ENCODE measurements around the gene ZNF761. TPM values are rescaled to one million over a fixed set of nuclear protein-coding genes. Genes with fewer than 3 reads are reported as not detected.
"Not testable (repeated sequence)": the region's sequence is repeated elsewhere in the genome, so short reads cannot be mapped to it uniquely, and the experiment has no call there.

The ZNF761 gene
- total and polyA plus RNA-seq, 12 donors, result 5.8 to 22.0 (median 10.9) TPM

- TF ChIP-seq CTCF (IDR thresholded peaks at IDR 0.05), result peak in 4 of 6 experiments; percentile 12 to 36 (median 28)
- H3K36me3 ChIP-seq (replicated peaks in 1 of 2); H3K9me3 ChIP-seq (replicated peaks in 1 of 3); H3K27me3 ChIP-seq; intact Hi-C loops (cut with DNase I); H3K4me1 ChIP-seq (replicated peaks in 1 of 2): not testable (repeated sequence)
- peak in 2 of 7 donors; percentile 32 to 38 for DNase-seq
- 8 to 10% (median 10%) methylated on average over 11 to 12 of the region's 13 CpGs for WGBS, 4 donors
- peak overlapping the region in 1 of 4 donors; percentile 41 for H3K4me3 ChIP-seq
- peak overlapping the region in 2 of 5 donors; percentile 69 to 82 for H3K27ac ChIP-seq
Observed at GRCh38 chr19:53504365-53504703, 72.5 kb downstream of the ZNF761 start.

- Histone ChIP-seq H3K27ac (peak overlapping the region in 2 of 5 donors; percentile 69 to 82), H3K36me3 (replicated peaks in 1 of 2) (no peaks in the 10 kb centered on the region), H3K27me3 (no peaks in the 10 kb centered on the region), H3K9me3 (replicated peaks in 1 of 3) (no peaks in the 10 kb centered on the region), H3K4me3 (peak overlapping the region in 1 of 4 donors; percentile 41), H3K4me1 (replicated peaks in 1 of 2) (peaks cover 0 to 4% of the 10 kb centered on the region in 2 donors)
- intact Hi-C loops (cut with DNase I), result no loop called here
- 19 to 27% (median 22%) methylated on average over 7 of the region's 7 CpGs for WGBS, 4 donors
- peak in 5 of 7 donors; percentile 24 to 64 (median 34) for DNase-seq
- TF ChIP-seq CTCF (IDR thresholded peaks at IDR 0.05) (no peak), POLR2A (IDR thresholded peaks at IDR 0.05) (no peak)
Observed at GRCh38 chr19:53504885-53505284, 73.1 kb downstream of the ZNF761 start.

GRCh38 chr19:53506728-53507127 is 74.9 kb downstream of the ZNF761 start:
- 60 to 70% (median 67%) methylated on average over 7 to 8 of the region's 8 CpGs for WGBS, 4 donors
- Histone ChIP-seq H3K4me1 (replicated peaks in 1 of 2) (peaks cover 0 to 4% of the 10 kb centered on the region in 2 donors), H3K27me3 (no peaks in the 10 kb centered on the region), H3K4me3 (no peak overlapping the region), H3K27ac (no peak overlapping the region), H3K36me3 (replicated peaks in 1 of 2) (no peaks in the 10 kb centered on the region), H3K9me3 (replicated peaks in 1 of 3) (no peaks in the 10 kb centered on the region)
- intact Hi-C loops (cut with DNase I), result no loop called here
- DNase-seq, result no peak
- TF ChIP-seq CTCF (IDR thresholded peaks at IDR 0.05) (no peak), POLR2A (IDR thresholded peaks at IDR 0.05) (no peak)

Small RNAs within 50 kb of the gene (small RNA-seq; reads per million reads assigned to genes)
- 0 reads per million in 2 donors for gene RPL39P36

Other genes with a start within 250 kb of the ZNF761 start
- 1 to 10 TPM; 1.2 to 9.3 (median 5.0) TPM for gene ZNF665, start 238.6 kb upstream of the ZNF761 start, total RNA-seq
- 1 to 10 TPM; 1.7 to 7.9 (median 1.9) TPM for gene ZNF665, start 238.6 kb upstream of the ZNF761 start, polyA plus RNA-seq
- gene ZNF677, start 177.1 kb upstream of the ZNF761 start, total RNA-seq, result 10 to 100 TPM in 7 of 9 donors, 1 to 10 TPM in 2; 6.9 to 34.2 (median 20.8) TPM
- gene ZNF677, start 177.1 kb upstream of the ZNF761 start, polyA plus RNA-seq, result 10 to 100 TPM in 1 of 3 donors, 1 to 10 TPM in 2; 6.9 to 22.4 (median 7.6) TPM
- gene VN1R2, start 173.7 kb upstream of the ZNF761 start, total RNA-seq, result not detected
- gene VN1R2, start 173.7 kb upstream of the ZNF761 start, polyA plus RNA-seq, result not detected
- not detected for gene VN1R4, start 164.3 kb upstream of the ZNF761 start, total RNA-seq
- gene VN1R4, start 164.3 kb upstream of the ZNF761 start, polyA plus RNA-seq, result not detected
- 1 to 10 TPM; 2.9 to 7.6 (median 5.4) TPM for gene ZNF845, start 98.2 kb upstream of the ZNF761 start, total RNA-seq
- 1 to 10 TPM; 1.5 to 5.2 (median 2.3) TPM for gene ZNF845, start 98.2 kb upstream of the ZNF761 start, polyA plus RNA-seq
- gene ZNF525, start 66.3 kb upstream of the ZNF761 start, total RNA-seq, result 10 to 100 TPM in 5 of 9 donors, 1 to 10 TPM in 4; 3.0 to 22.5 (median 11.9) TPM
- 1 to 10 TPM; 5.7 to 9.5 (median 8.2) TPM for gene ZNF525, start 66.3 kb upstream of the ZNF761 start, polyA plus RNA-seq
- 10 to 100 TPM; 11.4 to 24.0 (median 17.3) TPM for gene ZNF765, start 36.8 kb upstream of the ZNF761 start, total RNA-seq
- 10 to 100 TPM in 1 of 3 donors, 1 to 10 TPM in 2; 4.3 to 15.1 (median 9.4) TPM for gene ZNF765, start 36.8 kb upstream of the ZNF761 start, polyA plus RNA-seq
- gene ZNF813, start 35.7 kb downstream of the ZNF761 start, total RNA-seq, result 1 to 10 TPM; 1.6 to 6.4 (median 3.1) TPM
- 1 to 10 TPM in 2 of 3 donors, under 1 TPM in 1; 0.51 to 2.4 (median 1.5) TPM for gene ZNF813, start 35.7 kb downstream of the ZNF761 start, polyA plus RNA-seq
- 100 to 1,000 TPM in 1 of 9 donors, 10 to 100 TPM in 8; 12.4 to 127 (median 25.0) TPM for gene ZNF331, start 106.2 kb downstream of the ZNF761 start, total RNA-seq
- gene ZNF331, start 106.2 kb downstream of the ZNF761 start, polyA plus RNA-seq, result 10 to 100 TPM; 17.8 to 47.2 (median 47.1) TPM
- not detected for gene DPRX, start 200.0 kb downstream of the ZNF761 start, total RNA-seq
- not detected for gene DPRX, start 200.0 kb downstream of the ZNF761 start, polyA plus RNA-seq